Subcutaneous adipose tissue (tissue), 4 donors: ENCODE results near the gene ANGPT4. TPM values are rescaled to one million over a fixed set of nuclear protein-coding genes. Genes with fewer than 3 reads are reported as not detected.

Source experiments
- CTCF ChIP-seq: fragments of 450-650 bp; IDR thresholded peaks from one replicate; pipeline ENCODE4 v1.5.1; 2016; ENCODE audit warnings: low read depth, mild to moderate bottlenecking, control low read depth, antibody characterized with exemption, moderate library complexity
- total RNA-seq, 4 donors: library from RNA; depleted of rRNA; stranded (reverse); fragments of >200 nt; gene quantifications; one replicate each; pipeline ENCODE4 v1.1.0, GENCODE V29; 2016

The ANGPT4 gene
- total RNA-seq, 4 donors from 2014 or later: 2.3 to 106 (median 8.7) TPM

- no peak for TF ChIP-seq CTCF
These were observed 23.5 kb upstream of the ANGPT4 start for GRCh38 chr20:939606-940005.

- TF ChIP-seq CTCF: no peak
These were observed 18.2 kb upstream of the ANGPT4 start for GRCh38 chr20:934186-934840.

- no peak for TF ChIP-seq CTCF
These were observed 16.9 kb upstream of the ANGPT4 start for GRCh38 chr20:933029-933428.

- TF ChIP-seq CTCF: no peak
These were observed 15.3 kb upstream of the ANGPT4 start for GRCh38 chr20:931401-931800.

GRCh38 chr20:926670-927069 is 10.5 kb upstream of the ANGPT4 start:
- TF ChIP-seq CTCF: no peak

- TF ChIP-seq CTCF: no peak
These were observed 9.4 kb upstream of the ANGPT4 start for GRCh38 chr20:925516-925915.

- TF ChIP-seq CTCF: no peak
These were observed 8.5 kb upstream of the ANGPT4 start for GRCh38 chr20:924639-925038.
